Right atrium auricular region (tissue), 2 donors: ENCODE results near the gene ZNF91. TPM values are rescaled to one million over a fixed set of nuclear protein-coding genes. Genes with fewer than 3 reads are reported as not detected.

Experiments used
- DNase-seq: peaks from one replicate; pipeline ENCODE4 v3.0.0-alpha.2; 2019; ENCODE audit warnings: low spot score
- H3K27ac ChIP-seq, 2 donors: fragments of 200-600 bp; sonication (generic); 1 replicate in 1 of 2; 2 replicates in 1 of 2; pipeline ENCODE4 v1.5.1; 2016 to 2019
- H3K27me3 ChIP-seq, 2 donors: fragments of 200-600 bp; sonication (generic); one replicate each; pipeline versions ENCODE4 v1.5.1 to v1.6.0; 2017 to 2019
- H3K36me3 ChIP-seq: fragments of 200-600 bp; sonication (generic); one replicate; pipeline ENCODE4 v1.5.1; 2016
- H3K4me1 ChIP-seq, 2 donors: fragments of 200-600 bp; sonication (generic); one replicate each; pipeline versions ENCODE4 v1.5.1 to v1.6.0; 2017 to 2019
- H3K4me3 ChIP-seq, 2 donors: fragments of 200-600 bp; sonication (generic); 1 replicate in 1 of 2; 2 replicates in 1 of 2; pipeline ENCODE4 v1.5.1; 2017 to 2019; ENCODE audit warnings: mild to moderate bottlenecking in 1 of 2, moderate library complexity in 1 of 2
- H3K9me3 ChIP-seq, 2 donors: fragments of 200-600 bp; sonication (generic); one replicate each; pipeline ENCODE4 v1.5.1; 2019
- total RNA-seq, 2 donors: library from RNA; depleted of rRNA; stranded (reverse); fragments of >200 nt; gene quantifications; one replicate each; pipeline ENCODE4 v1.1.0, GENCODE V29; 2016
- TF ChIP-seq, protein P1 (sequence below), 2 donors: fragments of 200-600 bp; sonication (generic); IDR thresholded peaks; one replicate each; pipeline ENCODE4 v1.5.1; 2019; ENCODE audit warnings: antibody characterized with exemption in 2 of 2

The ZNF91 gene
- total RNA-seq, 2 donors from 2014 or later, result 101 TPM

DNA sequence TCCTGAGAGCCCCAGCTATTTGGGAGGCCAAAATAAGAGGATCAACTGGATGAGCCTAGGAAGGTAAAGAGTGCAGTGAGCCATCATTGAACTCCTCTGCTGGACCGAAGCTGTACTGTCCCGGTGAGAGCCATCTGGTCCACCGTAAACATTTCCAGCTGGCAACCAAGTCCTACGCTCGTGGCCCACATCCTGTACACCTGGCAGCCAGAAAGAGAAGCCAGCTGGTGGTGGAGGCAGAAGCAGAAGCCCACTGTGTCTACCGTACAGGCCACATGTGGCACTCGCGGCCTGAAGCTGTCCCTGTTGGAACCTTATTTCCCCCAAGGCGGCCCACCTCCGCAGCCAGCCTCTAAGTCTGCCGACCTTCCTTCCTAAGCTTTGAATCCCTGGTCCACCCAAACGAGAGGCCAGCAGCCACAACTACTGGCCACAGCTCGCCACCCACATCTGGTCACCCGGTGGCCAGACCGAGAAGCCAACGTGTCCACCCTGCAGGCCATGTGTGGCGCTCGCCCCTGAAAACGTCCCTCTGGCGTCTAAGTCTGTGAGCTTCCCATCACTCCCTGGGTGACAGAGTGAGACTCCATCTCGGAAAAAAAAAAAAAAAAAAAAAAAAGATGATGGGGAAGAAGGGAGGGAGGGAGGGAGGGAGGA lies 14.2 kb upstream of the ZNF91 start:
- DNase-seq, result no peak
- H3K9me3 ChIP-seq, result no peaks in the 10 kb centered on the region
- H3K4me3 ChIP-seq, result no peak overlapping the region
- H3K27ac ChIP-seq, result no peak overlapping the region
- no peaks in the 10 kb centered on the region for H3K27me3 ChIP-seq
- no peaks in the 10 kb centered on the region for H3K36me3 ChIP-seq
- H3K4me1 ChIP-seq, result no peaks in the 10 kb centered on the region
- TF ChIP-seq, protein P1, sequence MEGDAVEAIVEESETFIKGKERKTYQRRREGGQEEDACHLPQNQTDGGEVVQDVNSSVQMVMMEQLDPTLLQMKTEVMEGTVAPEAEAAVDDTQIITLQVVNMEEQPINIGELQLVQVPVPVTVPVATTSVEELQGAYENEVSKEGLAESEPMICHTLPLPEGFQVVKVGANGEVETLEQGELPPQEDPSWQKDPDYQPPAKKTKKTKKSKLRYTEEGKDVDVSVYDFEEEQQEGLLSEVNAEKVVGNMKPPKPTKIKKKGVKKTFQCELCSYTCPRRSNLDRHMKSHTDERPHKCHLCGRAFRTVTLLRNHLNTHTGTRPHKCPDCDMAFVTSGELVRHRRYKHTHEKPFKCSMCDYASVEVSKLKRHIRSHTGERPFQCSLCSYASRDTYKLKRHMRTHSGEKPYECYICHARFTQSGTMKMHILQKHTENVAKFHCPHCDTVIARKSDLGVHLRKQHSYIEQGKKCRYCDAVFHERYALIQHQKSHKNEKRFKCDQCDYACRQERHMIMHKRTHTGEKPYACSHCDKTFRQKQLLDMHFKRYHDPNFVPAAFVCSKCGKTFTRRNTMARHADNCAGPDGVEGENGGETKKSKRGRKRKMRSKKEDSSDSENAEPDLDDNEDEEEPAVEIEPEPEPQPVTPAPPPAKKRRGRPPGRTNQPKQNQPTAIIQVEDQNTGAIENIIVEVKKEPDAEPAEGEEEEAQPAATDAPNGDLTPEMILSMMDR (IDR thresholded peaks at IDR 0.05), result no peak

DNA sequence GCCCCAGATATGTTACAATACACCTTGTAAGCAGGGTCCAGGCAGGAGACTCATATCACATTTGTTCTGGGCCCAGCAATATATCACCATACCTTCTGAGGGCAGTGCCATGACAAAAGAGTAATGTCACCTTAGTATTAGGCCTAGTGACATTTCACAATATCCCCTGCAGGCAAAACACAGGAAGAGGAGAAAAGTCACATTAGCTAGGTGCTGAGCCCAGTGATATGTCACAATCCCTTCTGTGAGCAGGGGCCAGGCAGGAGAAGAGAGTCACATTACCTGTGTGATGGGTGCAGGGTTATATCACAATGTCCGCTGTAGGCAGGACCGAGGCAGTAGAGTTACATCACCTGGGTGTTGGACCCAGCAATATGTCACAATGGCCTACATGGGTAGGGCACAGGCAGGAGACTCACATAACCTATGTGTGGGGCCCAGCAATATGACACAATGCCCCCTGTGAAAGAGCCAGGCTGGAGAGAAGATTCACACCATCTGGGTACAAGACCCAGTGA lies 12.4 kb upstream of the ZNF91 start:
- Histone ChIP-seq H3K27ac (no peak overlapping the region), H3K4me3 (no peak overlapping the region), H3K36me3 (no peaks in the 10 kb centered on the region), H3K27me3 (no peaks in the 10 kb centered on the region), H3K4me1 (no peaks in the 10 kb centered on the region), H3K9me3 (no peaks in the 10 kb centered on the region)
- TF ChIP-seq, protein P1 (IDR thresholded peaks at IDR 0.05), result no peak
- DNase-seq, result no peak

DNA sequence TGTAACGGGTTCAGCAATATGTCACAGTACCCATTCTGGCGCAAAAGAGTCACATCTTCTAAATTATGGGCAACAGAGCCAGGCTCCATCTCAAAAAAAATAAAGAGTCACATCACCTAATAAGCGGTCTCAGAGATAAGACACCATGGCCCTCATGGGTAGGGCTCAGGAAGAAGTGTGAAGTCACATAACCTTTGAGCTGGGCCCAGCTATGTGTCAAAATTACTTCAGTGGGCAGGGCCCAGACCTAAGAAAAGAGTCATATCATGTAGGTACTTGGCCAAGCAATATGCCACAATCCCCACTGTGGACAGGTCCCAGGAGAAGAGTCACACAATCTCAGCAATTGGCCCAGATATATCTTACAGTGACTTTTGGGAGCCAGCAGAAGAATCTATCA lies 11.4 kb upstream of the ZNF91 start:
- DNase-seq, result no peak

DNA sequence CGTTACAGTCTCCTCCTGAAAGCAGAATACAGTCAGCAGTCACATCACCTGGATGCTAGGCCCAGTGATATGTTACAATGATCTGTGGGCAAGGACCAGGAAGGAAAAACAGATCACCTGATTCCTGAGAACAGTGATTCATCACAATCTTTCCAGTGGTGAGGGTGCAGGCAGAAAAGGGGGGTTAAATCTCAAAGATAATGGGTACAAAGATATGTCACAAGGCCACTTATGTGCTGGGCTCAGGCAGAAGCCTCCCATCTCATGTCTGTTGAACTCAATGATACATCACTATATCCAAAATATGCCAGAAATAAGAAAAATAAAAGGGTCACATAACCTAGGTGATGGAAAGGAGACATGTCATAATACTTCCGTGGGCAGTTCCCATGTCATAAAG lies 10.8 kb upstream of the ZNF91 start:
- no peak for DNase-seq

More for the DNA sequence above, 11.4 kb upstream of the ZNF91 start:
- H3K9me3 ChIP-seq, result no peaks in the 10 kb centered on the region
- TF ChIP-seq, protein P1 (IDR thresholded peaks at IDR 0.05), result no peak
- no peak overlapping the region for H3K4me3 ChIP-seq
- no peaks in the 10 kb centered on the region for H3K27me3 ChIP-seq
- no peaks in the 10 kb centered on the region for H3K4me1 ChIP-seq
- H3K36me3 ChIP-seq, result no peaks in the 10 kb centered on the region
- no peak overlapping the region for H3K27ac ChIP-seq

DNA sequence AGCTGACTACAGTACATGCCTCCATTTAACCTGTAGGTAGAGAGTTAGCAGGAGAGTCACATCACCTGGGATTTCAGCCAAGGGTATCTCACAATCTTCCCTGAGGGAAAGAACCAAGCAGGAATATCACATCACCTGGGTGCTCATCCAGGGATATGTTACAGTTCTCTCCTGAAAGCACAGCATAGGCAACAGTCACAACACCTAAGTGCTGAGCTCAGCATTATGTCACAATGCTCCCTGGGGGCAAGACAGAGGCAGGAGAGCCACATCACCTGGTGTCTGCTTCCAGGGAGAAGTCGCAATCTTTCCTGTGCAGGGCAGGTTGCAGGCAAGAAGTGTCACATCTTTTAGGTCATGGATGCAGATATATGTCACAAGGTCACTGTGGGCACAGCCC lies 9.4 kb upstream of the ZNF91 start:
- H3K9me3 ChIP-seq, result no peaks in the 10 kb centered on the region
- H3K27ac ChIP-seq, result no peak overlapping the region
- no peaks in the 10 kb centered on the region for H3K4me1 ChIP-seq
- no peaks in the 10 kb centered on the region for H3K36me3 ChIP-seq
- DNase-seq, result no peak
- TF ChIP-seq, protein P1 (IDR thresholded peaks at IDR 0.05), result no peak
- no peaks in the 10 kb centered on the region for H3K27me3 ChIP-seq
- no peak overlapping the region for H3K4me3 ChIP-seq

More for the DNA sequence above, 10.8 kb upstream of the ZNF91 start:
- Histone ChIP-seq H3K4me3 (no peak overlapping the region), H3K4me1 (no peaks in the 10 kb centered on the region), H3K27me3 (no peaks in the 10 kb centered on the region), H3K27ac (no peak overlapping the region), H3K36me3 (no peaks in the 10 kb centered on the region), H3K9me3 (no peaks in the 10 kb centered on the region)
- TF ChIP-seq, protein P1 (IDR thresholded peaks at IDR 0.05), result no peak
